GM19035 (cell line): Measurements from ENCODE around the gene SCUBE2.

ENCODE experiments used
- ATAC-seq: cut with Tn5 transposase; IDR thresholded peaks from one replicate; pipeline ENCODE4 v1.9.1; 2021; ENCODE audit not compliant: unreplicated experiment

Gene SCUBE2

GRCh38 chr11:9091044-9091922 lies at the start of gene SCUBE2:
TSS of gene SCUBE2 (minus strand) at chr11:9091599. CDS start at chr11:9091528, 71 bp downstream.
- ATAC-seq, result no peak

- ATAC-seq, result no peak
Measured at GRCh38 chr11:9141186-9141585, 49.8 kb upstream of the SCUBE2 start.

GRCh38 chr11:9139628-9140357 lies 48.4 kb upstream of the SCUBE2 start:
- ATAC-seq, result no peak

GRCh38 chr11:9138612-9139579 lies 47.5 kb upstream of the SCUBE2 start:
- ATAC-seq, result no peak

GRCh38 chr11:9138133-9138453 lies 46.7 kb upstream of the SCUBE2 start:
- peak; percentile 15 for ATAC-seq

- peak; percentile 94 for ATAC-seq
Measured at GRCh38 chr11:9137293-9138132, 46.1 kb upstream of the SCUBE2 start.

GRCh38 chr11:9136741-9137140 lies 45.3 kb upstream of the SCUBE2 start:
- ATAC-seq, result no peak

GRCh38 chr11:9133956-9134355 lies 42.6 kb upstream of the SCUBE2 start:
- ATAC-seq, result no peak

- no peak for ATAC-seq
Measured at GRCh38 chr11:9132203-9132878, 40.9 kb upstream of the SCUBE2 start.

GRCh38 chr11:9130297-9130696 lies 38.9 kb upstream of the SCUBE2 start:
- no peak for ATAC-seq

GRCh38 chr11:9126636-9127035 lies 35.2 kb upstream of the SCUBE2 start:
- no peak for ATAC-seq

- no peak for ATAC-seq
Measured at GRCh38 chr11:9125185-9125886, 33.9 kb upstream of the SCUBE2 start.

- ATAC-seq, result no peak
Measured at GRCh38 chr11:9123595-9124304, 32.4 kb upstream of the SCUBE2 start.

GRCh38 chr11:9121469-9121796 lies 30.0 kb upstream of the SCUBE2 start:
- ATAC-seq, result no peak

- ATAC-seq, result no peak
Measured at GRCh38 chr11:9120664-9121468, 29.5 kb upstream of the SCUBE2 start.

- ATAC-seq, result no peak
Measured at GRCh38 chr11:9118277-9118676, 26.9 kb upstream of the SCUBE2 start.

GRCh38 chr11:9112075-9112474 lies 20.7 kb upstream of the SCUBE2 start:
- no peak for ATAC-seq
